ENCODE data around the gene GNG10. TPM values are rescaled to one million over a fixed set of nuclear protein-coding genes. Genes with fewer than 3 reads are reported as not detected.

Gene GNG10
- total RNA-seq, 2 experiments from 2014 or later = 8.3 to 10.4 TPM

GRCh38 chr9:111630182-111630963, 31.0 kb upstream of the GNG10 start:
- BruUV-seq (replicated peaks) = TSS peak; percentile 88
- Histone ChIP-seq H2AFZ (ENCODE audit: low read length) (peak overlapping the region; percentile 99), H4K20me1 (ENCODE audit: insufficient read depth, low read length) (peaks cover 10% of the 10 kb centered on the region; the same call in 1 of the 2 replicates), H3K27ac (ENCODE audit: low read depth, low read length, poor library complexity, severe bottlenecking) (peak overlapping the region; percentile 43), H3K36me3 (ENCODE audit: insufficient read depth, low read length) (peaks cover 21% of the 10 kb centered on the region), H3K9me3 (ENCODE audit: low read length) (no peaks in the 10 kb centered on the region), H3K4me3 (ENCODE audit: low read depth, low read length, poor library complexity, severe bottlenecking) (peak overlapping the region; percentile 88), H3K4me1 (ENCODE audit: insufficient read depth, low read length, poor library complexity, severe bottlenecking) (peaks cover 26% of the 10 kb centered on the region), H3K79me2 (ENCODE audit: insufficient read depth, low read depth, low read length) (peaks cover 38% of the 10 kb centered on the region), H3K9me2 (ENCODE audit: insufficient read depth, low read length) (no peaks in the 10 kb centered on the region), H3K4me2 (ENCODE audit: low read length) (peak overlapping the region; percentile 93)
- CTCF ChIA-PET (ENCODE audit: unreplicated experiment) = no interaction called here
- TF ChIP-seq EZH2phosphoT487 (IDR thresholded peaks at IDR 0.05; ENCODE audit: borderline replicate concordance, low read depth, low read length) (no peak), CTCF (conservative IDR thresholded peaks at IDR 0.05; ENCODE audit: low read length) (no peak)
- DNase-seq (ENCODE audit: low spot score) = no peak
- POLR2A ChIA-PET = interaction anchor here (0.8 kb wide), 1 partner anchor 51 kb away, joined by 3 read pairs; no protein-coding TSS in a partner anchor
- intact Hi-C loops (cut with micrococcal nuclease; ENCODE audit: unreplicated experiment) = loop anchor here (2.0 kb wide), 2 partner anchors 266 to 702 kb away; partner anchors contain the start of genes PTBP3 and UGCG

- TF ChIP-seq EZH2phosphoT487 (IDR thresholded peaks at IDR 0.05; ENCODE audit: borderline replicate concordance, low read depth, low read length) (no peak), CTCF (conservative IDR thresholded peaks at IDR 0.05; ENCODE audit: low read length) (no peak)
- peak overlapping the region; percentile 43 for H3K27ac ChIP-seq (ENCODE audit: low read depth, low read length, poor library complexity, severe bottlenecking)
- no TSS peak for BruUV-seq (replicated peaks)
- H3K4me1 ChIP-seq (ENCODE audit: insufficient read depth, low read length, poor library complexity, severe bottlenecking) = peaks cover 26% of the 10 kb centered on the region
- no peak for DNase-seq (ENCODE audit: low spot score)
- H3K4me3 ChIP-seq (ENCODE audit: low read depth, low read length, poor library complexity, severe bottlenecking) = peak overlapping the region; percentile 88
- CTCF ChIA-PET (ENCODE audit: unreplicated experiment) = no interaction called here
- H3K4me2 ChIP-seq (ENCODE audit: low read length) = peak overlapping the region; percentile 93
- peak overlapping the region; percentile 99 for H2AFZ ChIP-seq (ENCODE audit: low read length)
- H3K79me2 ChIP-seq (ENCODE audit: insufficient read depth, low read depth, low read length) = peaks cover 43% of the 10 kb centered on the region
- no peaks in the 10 kb centered on the region for H3K9me3 ChIP-seq (ENCODE audit: low read length)
- H3K9me2 ChIP-seq (ENCODE audit: insufficient read depth, low read length) = no peaks in the 10 kb centered on the region
- intact Hi-C loops (cut with micrococcal nuclease; ENCODE audit: unreplicated experiment) = loop anchor here (1.0 to 2.0 kb wide), 4 partner anchors 31 to 702 kb away; partner anchors contain the start of genes ECPAS, PTBP3 and UGCG
- H4K20me1 ChIP-seq (ENCODE audit: insufficient read depth, low read length) = peaks cover 10% of the 10 kb centered on the region; the same call in 1 of the 2 replicates
- H3K36me3 ChIP-seq (ENCODE audit: insufficient read depth, low read length) = peaks cover 21% of the 10 kb centered on the region
- POLR2A ChIA-PET = interaction anchor here (0.8 kb wide), 1 partner anchor 50 kb away, joined by 3 read pairs; no protein-coding TSS in a partner anchor
These were observed 30.5 kb upstream of the GNG10 start for GRCh38 chr9:111630964-111631213.
